Femur (tissue), 1 donor: ENCODE data around the gene ERC2.
A peak's percentile ranks its signal among the peaks of the same experiment; 100 is the strongest.

Experiments
- DNase-seq: peaks from one replicate; pipeline ENCODE4 v3.0.0-alpha.2; 2017

The ERC2 gene

DNA sequence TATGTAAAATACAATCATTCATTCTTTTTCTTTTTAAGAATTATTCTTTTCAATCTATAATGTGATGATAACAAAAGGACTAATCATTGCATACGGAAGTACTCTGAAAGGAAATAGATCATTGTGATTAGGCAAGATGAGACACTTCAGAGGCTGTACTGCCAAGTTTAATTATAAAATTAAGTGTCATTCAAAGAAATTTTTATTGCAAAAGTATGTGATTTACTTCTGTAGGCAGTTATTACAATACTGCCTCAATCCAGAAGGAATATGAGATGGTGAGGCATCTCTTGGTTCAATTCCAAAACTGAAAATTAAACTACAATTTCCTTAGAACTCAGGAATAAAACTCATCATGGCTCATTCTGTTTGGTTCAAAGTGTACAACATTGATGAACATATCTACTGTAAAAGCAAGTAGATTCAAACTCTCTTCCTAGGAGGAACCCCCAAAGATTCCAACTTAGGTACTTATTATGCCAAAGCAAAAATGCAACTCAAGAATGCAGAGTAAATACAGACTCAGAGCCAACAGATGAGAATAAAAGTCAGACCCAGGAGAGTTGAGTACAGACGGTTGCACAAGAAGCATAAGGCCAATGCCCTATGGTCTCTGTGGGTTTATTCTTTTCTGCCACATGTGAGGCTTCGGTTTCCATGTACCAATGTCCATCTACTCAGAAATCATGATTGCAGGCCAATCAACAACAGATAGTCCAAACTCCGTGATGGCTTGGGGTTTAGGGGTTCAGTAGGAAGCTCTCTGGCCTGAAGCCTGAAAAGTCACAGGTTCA, 862.6 kb downstream of the ERC2 start:
- no peak for DNase-seq

DNA sequence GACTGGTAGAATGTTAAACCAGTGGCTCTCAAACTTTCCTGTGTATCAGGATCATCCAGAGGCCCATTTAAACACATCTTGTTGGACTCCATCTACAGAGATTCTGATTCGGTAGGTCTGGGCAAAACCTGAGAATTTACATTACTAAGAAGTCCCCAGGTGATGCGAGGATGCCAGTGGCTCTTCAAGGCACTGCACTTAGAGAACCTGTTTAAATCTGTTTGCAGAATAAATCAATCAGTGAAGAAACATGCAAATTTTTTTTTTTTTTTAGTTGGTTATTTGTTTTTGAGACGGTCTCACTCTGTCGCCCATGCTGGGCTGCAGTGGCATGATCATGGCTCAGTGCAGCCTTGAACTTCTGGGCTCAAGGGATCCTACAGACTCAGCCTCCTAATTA, 863.4 kb downstream of the ERC2 start:
- DNase-seq, result no peak

- no peak for DNase-seq
Measured at GRCh38 chr3:55604402-55604801, 863.9 kb downstream of the ERC2 start.

GRCh38 chr3:55601366-55602080, 866.7 kb downstream of the ERC2 start:
- no peak for DNase-seq

DNA sequence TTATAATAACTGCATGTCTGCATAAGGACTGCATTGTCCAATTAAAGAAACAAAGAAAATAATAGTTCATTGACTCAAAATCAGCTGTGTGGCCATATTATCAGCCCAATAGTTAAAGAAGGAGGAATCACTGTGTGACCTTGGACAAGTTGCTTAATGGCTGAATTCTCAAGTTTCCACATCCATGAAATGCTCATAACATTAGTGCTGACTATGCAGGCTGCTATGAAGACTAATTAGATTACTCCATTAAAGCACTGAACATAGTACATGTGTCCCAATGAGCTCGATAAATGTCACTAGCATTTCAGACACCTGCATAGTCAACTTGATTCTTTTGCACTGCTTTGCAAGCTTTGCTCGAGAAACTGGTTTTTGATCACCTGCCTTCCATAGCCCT, 870.0 kb downstream of the ERC2 start:
- no peak for DNase-seq

GRCh38 chr3:55597641-55598040, 870.6 kb downstream of the ERC2 start:
- DNase-seq, result no peak

DNA sequence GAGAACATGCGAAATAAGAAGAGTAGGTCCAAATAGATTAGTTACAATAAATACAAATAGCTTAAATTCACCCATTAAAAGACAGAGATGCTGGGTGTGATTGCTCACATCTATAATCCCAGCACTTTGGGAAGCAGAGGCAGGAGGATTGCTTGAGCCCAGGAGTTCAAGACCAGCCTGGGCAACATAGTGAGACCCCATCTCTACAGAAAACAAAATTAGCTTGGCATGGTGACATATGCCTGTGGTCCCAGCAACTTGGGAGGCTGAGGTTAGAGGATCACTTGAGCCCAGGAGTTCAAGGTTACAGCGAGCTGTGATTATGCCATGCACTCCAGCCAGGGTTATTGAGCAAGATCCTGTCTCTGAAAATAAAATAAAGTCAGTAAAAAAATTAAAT, 872.1 kb downstream of the ERC2 start:
- DNase-seq, result no peak

- DNase-seq, result no peak
Measured at GRCh38 chr3:55595420-55595819, 872.8 kb downstream of the ERC2 start.

DNA sequence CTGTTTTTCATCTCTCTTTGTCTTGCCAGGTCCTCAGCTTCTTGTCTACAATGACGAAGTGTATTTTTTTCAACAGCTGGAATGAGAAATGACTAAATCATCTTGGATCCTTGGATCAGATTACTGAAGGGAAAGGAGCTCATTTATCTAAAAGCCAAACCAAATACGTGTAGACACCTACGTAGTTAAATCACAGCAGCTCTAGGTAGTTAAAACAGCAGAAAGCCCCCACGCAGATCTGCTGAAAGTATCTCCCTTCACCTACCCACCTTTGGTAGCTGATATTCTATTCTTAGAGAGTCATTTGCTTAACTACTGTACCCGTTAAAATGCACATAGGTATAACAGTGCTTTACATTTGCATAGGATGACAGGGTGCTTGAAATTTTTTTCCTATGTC, 875.7 kb downstream of the ERC2 start:
- DNase-seq, result no peak

DNA sequence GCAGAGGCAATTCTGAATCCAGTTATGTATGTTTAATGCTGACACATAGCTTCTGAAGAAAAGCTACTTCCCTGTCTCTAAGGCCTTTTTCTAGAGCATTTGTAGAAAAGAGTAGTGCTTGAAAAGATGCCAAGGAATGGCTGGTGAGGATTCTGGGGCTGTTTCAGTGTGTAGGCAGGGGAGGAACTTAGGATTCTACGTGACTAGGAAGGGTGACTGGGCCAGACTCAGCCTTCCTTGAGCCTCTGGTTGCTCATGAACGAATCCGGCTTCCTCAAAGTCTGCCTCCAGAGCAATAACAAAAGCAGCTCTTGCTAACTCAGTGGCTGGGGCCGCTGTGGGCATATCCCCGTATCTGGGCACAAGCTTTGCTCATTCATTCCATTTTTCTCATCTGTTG, 876.4 kb downstream of the ERC2 start:
- no peak for DNase-seq

DNA sequence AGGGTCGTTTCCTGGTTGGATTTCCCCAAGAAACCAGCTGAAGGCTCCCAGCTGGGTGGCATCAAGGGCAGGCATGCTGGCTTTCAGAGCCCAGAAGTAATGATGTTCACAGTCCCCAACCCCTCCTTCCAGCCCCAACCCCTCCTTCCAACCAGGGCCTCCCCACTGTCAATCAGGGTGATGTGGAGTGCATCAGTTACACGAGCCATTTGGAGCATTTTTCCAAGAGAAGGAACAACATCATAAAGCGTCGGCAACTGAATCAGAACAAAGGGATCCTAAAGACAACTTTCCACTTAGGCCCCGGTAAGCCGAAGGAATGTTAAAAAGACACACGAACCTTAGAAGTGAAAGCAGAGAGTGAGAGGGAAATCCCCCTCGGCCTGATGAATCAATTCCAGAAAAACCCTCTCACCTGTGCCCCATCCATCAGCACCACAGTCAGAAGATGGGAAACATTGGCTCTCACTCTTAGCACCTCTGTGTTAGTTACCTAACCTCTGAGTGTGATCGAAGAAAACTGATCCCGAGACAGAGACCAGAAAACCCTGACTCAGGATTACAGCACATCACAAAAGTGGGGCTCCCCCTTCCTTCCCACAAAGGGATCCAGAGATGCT, 880.0 kb downstream of the ERC2 start:
- DNase-seq, result no peak

DNA sequence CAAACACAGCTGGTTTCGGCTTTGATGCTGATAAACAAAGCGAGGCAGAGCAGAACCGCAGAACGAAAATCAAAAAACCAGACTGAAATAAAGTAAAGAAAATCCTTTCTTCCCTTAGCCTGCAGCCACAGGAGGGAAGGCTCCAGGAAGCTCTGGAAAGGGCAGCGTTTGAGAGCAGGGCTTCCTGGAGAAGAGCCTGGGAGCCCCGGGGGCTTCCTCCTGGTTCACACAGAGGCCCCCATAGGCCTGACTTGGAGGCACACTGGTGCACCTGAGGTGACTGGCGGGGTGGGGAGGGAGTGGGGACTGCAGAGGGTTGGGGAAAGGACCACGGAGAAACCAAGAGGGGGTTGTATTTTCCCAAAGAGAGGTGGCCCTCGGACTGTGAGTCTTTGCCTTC, 882.4 kb downstream of the ERC2 start:
- DNase-seq, result no peak

DNA sequence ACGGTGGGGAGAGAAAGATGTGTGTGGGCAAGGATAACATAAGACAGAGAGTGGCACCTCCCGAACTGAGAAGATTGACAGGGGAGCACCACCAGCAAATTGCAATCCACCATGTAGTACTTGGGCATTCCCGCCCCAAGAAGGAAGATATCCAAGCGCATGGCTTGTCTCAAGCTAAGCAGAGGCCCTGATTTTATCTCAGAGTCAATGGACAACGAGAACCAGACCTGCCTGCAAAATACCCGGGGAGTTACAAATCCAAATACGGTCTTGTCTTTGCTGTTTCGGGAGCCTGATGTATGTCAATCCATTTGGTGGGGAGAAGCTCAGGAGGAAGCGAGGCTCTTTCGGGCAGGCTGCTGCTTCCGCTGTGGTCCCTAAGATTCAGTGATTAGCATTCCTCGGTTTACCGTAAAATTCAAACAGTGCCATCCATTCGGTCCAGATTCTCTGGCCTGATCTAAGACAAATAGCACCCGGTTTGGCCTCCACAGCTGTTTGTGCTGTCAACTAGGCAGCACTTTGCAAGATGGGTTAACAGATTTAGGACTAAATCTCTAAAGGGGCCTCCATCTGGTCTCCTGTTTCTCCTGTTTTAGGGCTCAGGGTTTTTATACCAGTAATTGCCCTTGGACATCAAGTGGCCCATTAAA, 883.4 kb downstream of the ERC2 start:
- no peak for DNase-seq

GRCh38 chr3:55584030-55584429, 884.2 kb downstream of the ERC2 start:
- DNase-seq, result no peak

- DNase-seq, result no peak
Measured at GRCh38 chr3:55583475-55583874, 884.8 kb downstream of the ERC2 start.

GRCh38 chr3:55579496-55579895, 888.8 kb downstream of the ERC2 start:
- DNase-seq, result peak; percentile 55

GRCh38 chr3:55576621-55577388, 891.5 kb downstream of the ERC2 start:
- DNase-seq, result no peak

GRCh38 chr3:55574671-55575070, 893.6 kb downstream of the ERC2 start:
- DNase-seq, result no peak

DNA sequence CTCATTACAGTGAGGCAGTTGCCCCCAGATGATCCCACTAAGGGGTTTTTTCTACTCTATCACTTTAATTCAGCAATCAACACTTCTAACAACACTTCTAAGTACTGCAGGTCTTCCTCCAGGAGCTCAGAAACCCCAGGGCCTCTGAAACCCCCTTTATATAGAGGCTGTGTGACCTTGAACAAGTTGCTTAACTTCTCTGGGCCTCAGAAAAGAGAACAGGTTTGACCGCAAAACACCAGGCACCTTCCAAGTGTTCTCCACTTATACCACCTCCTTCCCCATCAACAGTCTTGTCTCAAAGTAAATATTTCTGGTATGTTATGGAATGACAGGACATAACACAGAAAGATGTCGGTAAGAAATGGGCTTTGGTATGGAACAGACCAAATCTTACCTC, 895.5 kb downstream of the ERC2 start:
- no peak for DNase-seq

DNA sequence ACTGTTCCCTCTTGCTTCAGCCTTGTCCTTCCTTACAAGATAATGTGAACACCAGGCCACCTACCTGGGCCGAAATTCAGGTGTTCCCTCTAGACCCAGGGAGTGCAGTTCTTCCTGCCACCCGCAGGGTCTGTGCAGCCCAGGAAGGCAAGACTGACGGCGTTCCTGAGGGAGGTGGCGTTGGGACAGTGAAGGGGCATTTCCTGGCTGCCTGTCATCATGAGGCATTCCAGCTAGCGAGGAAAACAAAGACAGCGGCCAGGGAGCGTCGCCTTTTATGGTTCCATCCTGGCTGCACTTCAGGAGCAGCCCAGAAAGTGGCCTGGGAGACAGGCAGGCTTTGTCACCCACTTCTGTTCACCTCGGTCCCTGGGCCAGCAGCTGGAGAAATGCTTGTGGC, 896.4 kb downstream of the ERC2 start:
- DNase-seq, result no peak

- no peak for DNase-seq
Measured at GRCh38 chr3:55571216-55571813, 897.0 kb downstream of the ERC2 start.

- DNase-seq, result no peak
Measured at GRCh38 chr3:55570271-55570711, 898.0 kb downstream of the ERC2 start.
